GM12878 (cell line): ENCODE data around the gene PPP1R7. TPM values are rescaled to one million over a fixed set of nuclear protein-coding genes. Genes with fewer than 3 reads are reported as not detected.

Experiments used
- ATAC-seq: fragments of 200-7000 bp; cut with Tn5 transposase; 3 replicates; pipeline ENCODE4 v1.9.1; 2020; ENCODE audit warnings: mild to moderate bottlenecking, moderate library complexity
- BruUV-seq: library from RNA; stranded (reverse); fragments of 400-500 nt; replicated peaks from 2 replicates; lab custom pipeline; 2021; lab: Mats Ljungman, UMichigan
- CTCF ChIA-PET: fragments of 300-600 bp; sonication (Branson Sonifier 250); formaldehyde crosslinking; extraction: SDS; loops from one replicate; lab custom pipeline; 2021; ENCODE audit warnings: inconsistent platforms; lab: Yijun Ruan, JAX
- POLR2A ChIA-PET: fragments of 350-600 bp; formaldehyde crosslinking; extraction: SDS; loops from one replicate; lab custom pipeline; 2021; ENCODE audit warnings: inconsistent platforms; lab: Charles Lee
- RAD21 ChIA-PET: fragments of 300-600 bp; sonication (Branson Sonifier 250); formaldehyde crosslinking; loops from one replicate; lab custom pipeline; 2023; ENCODE audit warnings: antibody characterized with exemption; ENCODE audit not compliant: unreplicated experiment; lab: Charles Lee
- SMC1A ChIA-PET: fragments of 300-600 bp; sonication (Branson Sonifier 250); formaldehyde crosslinking; loops from one replicate; lab custom pipeline; 2023; ENCODE audit not compliant: unreplicated experiment, uncharacterized antibody; lab: Charles Lee
- DNase-seq: peaks from one replicate; pipeline ENCODE4 v3.0.0-alpha.2; 2011; ENCODE audit warnings: low read depth, low spot score
- FAIRE-seq: peaks from 3 replicates; lab custom pipeline; 2011; peaks lifted over from hg19 to GRCh38; lab: Jason Lieb, UNC
- H2AFZ ChIP-seq: 2 replicates; pipeline ENCODE4 v1.6.0; 2011; ENCODE audit warnings: low read depth, low read length, control low read depth; ENCODE audit not compliant: control insufficient read depth
- H3K27ac ChIP-seq: 2 replicates; pipeline ENCODE4 v1.5.1; 2011; ENCODE audit warnings: control low read depth; ENCODE audit not compliant: control insufficient read depth, insufficient read depth
- H3K27me3 ChIP-seq, 2 experiments: replicated peaks in 1 of 2; 2 replicates each; pipeline versions ENCODE4 v1.6.0 to v1.6.1; 2011; ENCODE audit warnings: low read length in 1 of 2; ENCODE audit not compliant: control insufficient read depth in 2 of 2, insufficient read depth in 2 of 2
- H3K36me3 ChIP-seq, 2 experiments: 2 replicates each; pipeline ENCODE4 v1.5.1; 2011; ENCODE audit warnings: low read length in 1 of 2; ENCODE audit not compliant: control insufficient read depth in 2 of 2, insufficient read depth in 2 of 2
- H3K4me1 ChIP-seq: 2 replicates; pipeline ENCODE4 v1.6.1; 2011; ENCODE audit warnings: mild to moderate bottlenecking, low read length, moderate library complexity, mixed read lengths; ENCODE audit not compliant: control insufficient read depth, insufficient read depth
- H3K4me2 ChIP-seq: 2 replicates; pipeline ENCODE4 v1.6.0; 2011; ENCODE audit warnings: control low read depth; ENCODE audit not compliant: control insufficient read depth, insufficient read depth
- H3K4me3 ChIP-seq: fragments of 200-600 bp; sonication (generic); 2 replicates; pipeline ENCODE4 v1.5.1; 2016
- H3K79me2 ChIP-seq: 2 replicates; pipeline ENCODE4 v1.6.0; 2011; ENCODE audit warnings: low read length; ENCODE audit not compliant: control insufficient read depth, insufficient read depth
- H3K9ac ChIP-seq: 2 replicates; pipeline ENCODE4 v1.8.0; 2011; ENCODE audit warnings: low read length, control low read depth, mixed read lengths; ENCODE audit not compliant: control insufficient read depth, insufficient read depth
- H3K9me3 ChIP-seq: replicated peaks from 3 replicates; pipeline ENCODE4 v1.5.1; 2011; ENCODE audit warnings: mild to moderate bottlenecking, low read length; ENCODE audit not compliant: control insufficient read depth, insufficient read depth
- H4K20me1 ChIP-seq: 2 replicates; pipeline ENCODE4 v1.6.0; 2011; ENCODE audit not compliant: control insufficient read depth, insufficient read depth
- CBX3 ChIP-seq: fragments of 200-600 bp; sonication (generic); IDR thresholded peaks from 2 replicates; pipeline ENCODE4 v1.6.1; 2016; ENCODE audit warnings: low read depth, borderline replicate concordance
- CHD1 ChIP-seq: IDR thresholded peaks from 2 replicates; pipeline ENCODE4 v1.6.1; 2012; ENCODE audit warnings: low read depth, low read length, improper control_type of control experiment
- EED ChIP-seq: sonication (generic); IDR thresholded peaks from 2 replicates; pipeline ENCODE4 v1.6.1; 2016; ENCODE audit warnings: antibody characterized with exemption, low read depth
- EGR1 ChIP-seq, 2 experiments: IDR thresholded peaks; 1 replicate in 1 of 2; 2 replicates in 1 of 2; pipeline ENCODE4 v1.6.1; 2011 to 2012; ENCODE audit warnings: low read depth in 2 of 2, low read length in 2 of 2, borderline replicate concordance in 1 of 2, mild to moderate bottlenecking in 1 of 2, moderate library complexity in 1 of 2
- IKZF1 ChIP-seq: fragments of 450-650 bp; conservative IDR thresholded peaks from 2 replicates; pipeline ENCODE4 v1.6.1; 2017; ENCODE audit warnings: antibody characterized with exemption, mild to moderate bottlenecking
- IRF5 ChIP-seq: fragments of 450-650 bp; IDR thresholded peaks from 2 replicates; pipeline ENCODE4 v1.6.1; 2017; ENCODE audit warnings: borderline replicate concordance
- MXI1 ChIP-seq: fragments of 150-350 bp; IDR thresholded peaks from 2 replicates; pipeline ENCODE4 v1.6.1; 2011; ENCODE audit warnings: low read depth, mild to moderate bottlenecking, inconsistent platforms, low read length, improper control_type of control experiment
- PBX3 ChIP-seq: IDR thresholded peaks from 2 replicates; pipeline ENCODE4 v1.6.1; 2011; ENCODE audit warnings: mild to moderate bottlenecking, low read depth, low read length, moderate library complexity; ENCODE audit not compliant: insufficient replicate concordance
- POU2F2 ChIP-seq: IDR thresholded peaks from 3 replicates; pipeline ENCODE4 v1.6.1; 2011; ENCODE audit warnings: low read depth, mild to moderate bottlenecking, low read length, borderline replicate concordance
- RCOR1 ChIP-seq: conservative IDR thresholded peaks from 2 replicates; pipeline ENCODE4 v1.6.1; 2012; ENCODE audit warnings: low read depth, low read length, improper control_type of control experiment
- TBL1XR1 ChIP-seq: IDR thresholded peaks from 2 replicates; pipeline ENCODE4 v1.6.1; 2012; ENCODE audit warnings: low read depth, low read length, improper control_type of control experiment
- ZBTB11 ChIP-seq: fragments of 450-650 bp; formaldehyde crosslinking; IDR thresholded peaks from 2 replicates; pipeline ENCODE4 v1.5.0; 2022; ENCODE audit warnings: mild to moderate bottlenecking, missing genetic modification characterization
- ZNF207 ChIP-seq: fragments of 450-650 bp; IDR thresholded peaks from 2 replicates; pipeline ENCODE4 v1.6.1; 2014; ENCODE audit warnings: antibody characterized with exemption, mild to moderate bottlenecking, borderline replicate concordance
- WGBS: methylation state at CpG from one replicate; pipeline ENCODE4 v1.1.6; 2016; ENCODE audit warnings: low lambda C conversion rate; ENCODE audit not compliant: insufficient replicate concordance, insufficient coverage; ENCODE audit errors: missing lambda C conversion rate; 5-methylcytosine and 5-hydroxymethylcytosine counted together
- in situ Hi-C: fragments of 300-500 bp; cut with MboI; formaldehyde crosslinking; loops from 9 replicates; pipeline ENCODE4 v1.14.3; 2018; ENCODE audit warnings: mixed read lengths
- intact Hi-C: fragments of 100-400 bp; cut with micrococcal nuclease; formaldehyde crosslinking; loops from one replicate; pipeline ENCODE4 v1.14.2; 2022; ENCODE audit not compliant: unreplicated experiment
- polyA plus RNA-seq, 11 experiments: library from polyadenylated mRNA; depleted of rRNA in 4 of 11; unstranded in 6 of 11; stranded (reverse) in 5 of 11; fragments of >200 nt; fragmentation: Nextera tagmentation in 4 of 11; fragmentation: Illumina TruSeq in 1 of 11; extraction: Ambion mirVana in 4 of 11; extraction: Trizol in 1 of 11; gene quantifications; 1 replicate in 1 of 11; 2 replicates in 10 of 11; pipeline versions ENCODE4 v1.2.1 to v1.2.3, GENCODE V29; 2011 to 2016; ENCODE audit warnings: inconsistent platforms in 2 of 11, missing spikeins in 2 of 11, low read depth in 1 of 11
- total RNA-seq, 4 experiments: library from RNA; depleted of rRNA in 3 of 4; stranded (reverse); fragments of >200 nt in 3 of 4; fragmentation: Illumina TruSeq in 1 of 4; extraction: Trizol in 1 of 4; gene quantifications; 2 replicates each; pipeline versions ENCODE4 v1.2.1 to v1.2.3, GENCODE V29; 2013 to 2021
- TF ChIP-seq, protein P1 (sequence below): fragments of 450-650 bp; IDR thresholded peaks from 2 replicates; pipeline ENCODE4 v1.6.1; 2016; ENCODE audit warnings: mild to moderate bottlenecking

The PPP1R7 gene
- total and polyA plus RNA-seq, 10 of the 15 experiments (the other 5 are each of a cell fraction or from before 2014, with no cell fraction given) = 78.5 to 174 (median 93.7) TPM

- TF ChIP-seq PBX3 (no peak), RCOR1 (no peak)
- TF ChIP-seq, all 136 proteins: peak for 0
These were observed 14.1 kb upstream of the PPP1R7 start (continued) for GRCh38 chr2:241136191-241136590.

DNA sequence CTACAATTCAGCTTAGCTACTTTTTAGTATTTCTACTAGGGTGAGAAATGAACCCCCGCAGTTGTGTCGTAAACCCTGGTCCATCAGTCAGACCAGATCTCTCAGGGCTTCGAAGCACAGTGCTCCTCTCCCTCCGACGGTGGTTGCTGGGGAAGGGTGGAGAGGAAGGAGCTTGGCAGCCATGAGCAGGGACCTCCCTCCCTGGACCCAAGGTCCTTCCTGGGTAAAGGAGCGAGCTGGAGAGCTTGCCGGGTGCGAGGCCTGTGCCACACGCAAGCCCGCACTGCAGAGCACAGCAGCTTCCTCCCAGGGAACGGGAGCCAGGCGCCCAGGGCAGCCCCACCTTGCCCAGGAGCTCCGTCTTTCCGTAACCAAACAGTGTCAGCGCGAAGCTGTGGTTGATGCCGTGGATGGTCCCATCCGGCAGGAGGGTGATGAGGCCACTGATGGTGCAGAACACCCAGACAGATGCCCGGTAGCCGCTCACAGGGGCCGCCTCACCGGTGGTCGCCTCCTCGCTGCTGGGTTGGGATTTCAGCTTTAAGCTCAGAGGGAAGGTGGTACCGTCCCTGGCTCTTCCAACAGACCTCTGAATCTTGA lies 13.5 kb upstream of the PPP1R7 start:
- CTCF ChIA-PET = interaction anchor here (1.3 kb wide), 1 partner anchor 59 kb away, joined by 3 read pairs; no protein-coding TSS in a partner anchor
- in situ Hi-C loops (no loop called here), intact Hi-C loops (no loop called here)
- TF ChIP-seq CBX3 (no peak), TBL1XR1 (no peak), IKZF1 (no peak), ZNF207 (no peak), ZBTB11 (CRISPR knock-in tag) (no peak), IRF5 (no peak), MXI1 (no peak), CHD1 (no peak), EGR1 (IDR thresholded peaks at IDR 0.05; ENCODE audit: borderline replicate concordance in 1 of 2, low read depth in 2 of 2, low read length in 2 of 2) (no peak), EED (no peak), POU2F2 (no peak)
- TF ChIP-seq, protein P1, sequence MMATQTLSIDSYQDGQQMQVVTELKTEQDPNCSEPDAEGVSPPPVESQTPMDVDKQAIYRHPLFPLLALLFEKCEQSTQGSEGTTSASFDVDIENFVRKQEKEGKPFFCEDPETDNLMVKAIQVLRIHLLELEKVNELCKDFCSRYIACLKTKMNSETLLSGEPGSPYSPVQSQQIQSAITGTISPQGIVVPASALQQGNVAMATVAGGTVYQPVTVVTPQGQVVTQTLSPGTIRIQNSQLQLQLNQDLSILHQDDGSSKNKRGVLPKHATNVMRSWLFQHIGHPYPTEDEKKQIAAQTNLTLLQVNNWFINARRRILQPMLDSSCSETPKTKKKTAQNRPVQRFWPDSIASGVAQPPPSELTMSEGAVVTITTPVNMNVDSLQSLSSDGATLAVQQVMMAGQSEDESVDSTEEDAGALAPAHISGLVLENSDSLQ = no peak

More for the DNA sequence above, 13.5 kb upstream of the PPP1R7 start:
- Histone ChIP-seq H3K79me2 (no peaks in the 10 kb centered on the region; the same call in 1 of the 2 replicates), H3K36me3 (peaks cover 6 to 26% of the 10 kb centered on the region in 2 experiments), H4K20me1 (no peaks in the 10 kb centered on the region), H3K27ac (no peak overlapping the region), H3K27me3 (no peaks in the 10 kb centered on the region; a peak in 1 of 4 replicates), H2AFZ (no peak overlapping the region), H3K4me1 (no peaks in the 10 kb centered on the region), H3K9me3 (no peaks in the 10 kb centered on the region), H3K4me3 (no peak overlapping the region), H3K9ac (no peak overlapping the region), H3K4me2 (no peak overlapping the region)
- ChIA-PET SMC1A (interaction anchor here (1.2 kb wide), 1 partner anchor 58 kb away, joined by 3 read pairs; no protein-coding TSS in a partner anchor), POLR2A (interaction anchor here (1.2 kb wide), 1 partner anchor 7 kb away, joined by 3 read pairs; no protein-coding TSS in a partner anchor), RAD21 (interaction anchor here (1.3 kb wide), 1 partner anchor 9 kb away, joined by 3 read pairs; no protein-coding TSS in a partner anchor)
- no peak for ATAC-seq
- over 99% methylated on average over 22 of the region's 25 CpGs for WGBS
- DNase-seq = no peak
- FAIRE-seq = no peak
- BruUV-seq = no TSS peak
